Urothelium cell line (cell line): Measurements from ENCODE around the gene LRRC23.

Experiments used
- DNase-seq: peaks from one replicate; pipeline ENCODE4 v3.0.0; 2011; ENCODE audit warnings: low spot score, mixed read lengths
- FAIRE-seq: peaks from 2 replicates; lab custom pipeline; 2011; peaks lifted over from hg19 to GRCh38; lab: Jason Lieb, UNC

Gene LRRC23

DNA sequence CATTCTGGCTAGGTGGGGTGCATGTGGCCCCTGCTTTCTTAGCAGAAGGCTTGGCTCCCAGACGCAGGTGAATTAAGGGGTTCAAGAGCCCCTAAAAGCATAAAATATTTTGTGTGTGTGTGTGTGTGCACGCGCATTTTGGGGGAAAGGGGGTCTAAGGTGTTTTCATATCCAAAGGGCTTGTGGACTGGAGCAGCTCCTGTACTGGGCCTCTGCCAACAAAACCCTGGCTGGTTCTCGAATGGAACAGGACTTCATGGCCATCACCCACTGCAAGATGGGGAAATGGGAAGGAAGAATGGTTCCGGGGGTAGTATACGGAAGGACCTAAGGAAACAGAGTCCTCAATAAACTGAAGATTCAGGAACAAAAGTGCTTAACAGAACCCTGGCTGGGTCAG is 19.2 kb downstream of the LRRC23 start:
- DNase-seq (no peak), FAIRE-seq (no peak)

DNA sequence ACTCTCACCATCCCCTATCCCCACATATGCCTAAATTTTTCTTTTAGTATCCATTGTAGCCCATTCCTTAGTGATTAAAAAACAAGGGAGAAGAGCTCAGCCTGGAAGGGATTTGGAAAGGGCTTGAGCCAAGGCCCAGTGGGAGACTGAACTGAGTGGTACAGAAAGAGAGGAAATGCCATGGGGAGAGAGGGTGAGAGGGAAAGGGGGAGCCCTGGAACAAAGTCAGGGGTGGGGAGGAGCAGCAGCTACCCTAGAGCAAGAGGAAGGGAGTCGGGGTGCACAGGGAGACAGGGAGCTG is 20.6 kb downstream of the LRRC23 start:
- DNase-seq (no peak), FAIRE-seq (no peak)

DNA sequence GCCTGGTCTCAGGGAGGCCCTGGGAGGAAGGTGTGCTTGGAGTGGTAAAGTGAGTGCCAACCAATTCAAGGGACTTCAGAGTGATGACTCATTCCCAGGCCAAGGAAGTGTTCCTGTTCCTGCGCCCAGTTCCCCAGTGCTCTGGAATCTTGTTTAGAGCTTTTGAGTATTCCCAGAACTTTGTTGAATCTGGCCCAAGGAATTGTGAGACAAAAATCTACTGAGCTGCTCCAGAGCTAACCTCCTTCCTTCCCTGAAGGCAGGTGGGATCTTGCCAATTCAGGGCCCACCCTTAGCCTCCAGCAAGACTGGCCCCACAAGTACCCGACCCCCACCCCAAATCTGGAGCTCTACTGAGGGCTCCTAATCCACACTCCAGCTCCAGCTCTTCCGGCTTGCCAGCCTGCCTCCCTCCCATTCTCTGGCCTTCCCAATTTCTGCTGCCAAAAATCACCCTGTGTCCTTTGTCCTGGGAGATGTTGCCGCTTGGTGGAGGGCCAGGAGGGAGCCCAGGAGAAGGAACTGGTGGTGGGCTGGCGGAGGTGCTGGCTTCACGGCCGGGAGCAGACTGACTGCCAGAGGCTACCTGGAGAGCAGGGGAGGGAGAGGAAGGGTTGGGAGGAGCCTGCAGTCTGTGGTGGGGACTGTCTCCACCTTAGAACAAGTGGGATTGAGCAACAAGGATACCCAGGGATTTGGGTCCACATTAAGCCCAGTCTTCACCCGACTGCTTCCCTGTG is 21.1 kb downstream of the LRRC23 start:
- FAIRE-seq = peak; percentile 32
- DNase-seq = peak; percentile 90

DNA sequence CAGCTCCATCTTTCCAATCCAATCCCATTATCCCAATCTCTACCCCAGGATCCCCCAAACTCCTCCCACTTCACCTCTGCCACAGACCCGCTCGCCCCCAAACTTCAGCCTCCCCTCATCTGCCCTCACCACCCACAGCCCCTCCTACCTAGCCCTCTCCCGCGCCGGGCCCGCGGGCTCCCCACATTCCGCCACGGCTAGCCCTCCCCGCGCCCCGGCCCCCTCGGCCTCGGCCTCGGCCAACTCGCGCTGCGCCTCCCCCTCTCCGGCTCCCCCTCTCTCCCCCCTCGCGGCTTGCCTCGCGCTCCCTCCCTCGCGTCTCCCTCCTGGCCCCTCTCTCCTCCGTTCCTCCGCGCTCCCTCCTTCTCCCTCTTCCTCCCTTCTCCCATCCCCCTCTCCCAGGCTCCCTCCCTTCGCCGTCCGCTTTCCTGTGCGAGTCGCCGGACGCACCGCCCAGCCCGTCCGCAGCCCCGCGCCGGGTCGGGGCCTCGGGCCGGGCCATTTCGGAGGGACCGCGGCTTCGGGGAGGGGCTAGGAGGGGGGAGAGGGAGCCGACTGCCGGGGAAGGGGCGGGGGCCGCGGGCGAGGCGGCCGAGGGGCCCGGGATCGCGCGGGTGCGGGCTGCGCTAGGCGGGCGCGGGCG is 22.9 kb downstream of the LRRC23 start, which contains the start of gene ATN1:
ATN1 (plus strand) TSS at position 581 of the 643 bp plus-strand sequence. CDS start 6,043 bp downstream, outside the sequence.
- peak; percentile 9 for FAIRE-seq
- peak; percentile 84 for DNase-seq

DNA sequence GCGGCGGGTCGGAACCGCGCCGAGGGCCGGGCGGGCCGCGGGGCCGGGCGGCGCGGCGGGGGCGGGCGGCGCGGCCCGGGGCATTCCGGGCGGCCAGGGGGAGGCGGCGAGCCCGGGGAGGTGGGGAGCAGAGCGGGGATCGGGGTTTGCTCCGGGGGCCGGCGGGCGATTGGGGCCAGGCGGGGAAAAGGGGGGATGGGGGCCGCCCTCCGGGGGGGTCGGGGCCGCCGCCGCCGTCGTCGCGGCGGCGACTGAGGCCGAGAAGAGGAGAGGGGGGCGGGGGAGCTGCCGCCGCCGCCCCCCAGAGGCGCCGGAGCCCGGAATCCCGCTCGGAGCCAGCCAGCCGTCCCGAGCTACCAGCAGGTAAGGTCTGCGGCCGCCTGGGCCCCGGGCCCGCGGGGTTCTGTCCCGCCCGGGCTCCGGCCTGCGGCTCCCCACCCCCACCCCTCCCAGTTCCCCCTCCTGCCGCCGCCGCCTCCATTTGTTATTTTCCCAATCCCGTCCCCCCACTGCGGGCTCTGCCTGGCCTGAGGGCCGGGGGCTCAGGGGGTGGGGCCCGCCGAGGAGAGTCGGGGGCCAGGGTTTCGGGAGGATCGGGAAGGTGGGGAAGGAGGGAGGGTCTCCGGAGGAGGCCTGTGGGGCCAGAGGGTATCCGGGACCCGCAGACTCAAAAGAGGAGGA is 23.5 kb downstream of the LRRC23 start:
- no peak for FAIRE-seq

DNA sequence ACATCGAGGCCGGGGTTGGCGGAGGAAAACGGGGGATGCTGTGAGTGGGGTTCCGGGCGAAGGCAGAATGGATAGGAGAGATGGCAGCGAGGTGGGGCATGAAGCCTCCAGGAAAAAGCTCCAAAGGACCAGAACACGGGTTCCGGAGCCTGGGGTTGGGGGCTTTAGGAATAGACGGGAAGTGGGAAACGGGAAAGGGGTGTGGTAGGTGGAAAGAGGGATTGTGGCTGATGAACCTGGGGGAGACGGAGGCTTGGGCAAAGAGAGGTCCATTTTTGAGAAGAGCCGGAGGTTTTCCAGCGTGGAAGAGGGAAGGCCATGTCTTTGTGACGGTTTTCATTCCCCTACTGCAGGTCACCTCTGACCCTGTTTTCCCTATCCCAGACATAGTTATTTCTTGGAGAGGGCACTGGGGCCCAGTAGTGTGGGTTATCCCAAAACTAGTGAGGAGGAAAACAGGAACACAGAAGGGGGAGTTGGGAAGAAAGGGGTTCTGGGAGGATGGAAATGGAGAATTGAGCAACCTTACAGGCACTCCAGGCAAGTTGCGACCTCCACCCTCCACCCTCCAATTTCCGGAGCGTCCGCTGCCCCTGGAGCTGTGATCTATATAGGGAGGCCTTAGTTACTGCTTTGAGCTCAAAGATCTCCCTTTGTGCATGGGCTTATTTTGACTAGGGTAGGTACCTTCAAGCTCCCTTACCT is 24.2 kb downstream of the LRRC23 start:
- DNase-seq = no peak
- no peak for FAIRE-seq

More for the DNA sequence above, 23.5 kb downstream of the LRRC23 start:
- DNase-seq = peak; percentile 48

DNA sequence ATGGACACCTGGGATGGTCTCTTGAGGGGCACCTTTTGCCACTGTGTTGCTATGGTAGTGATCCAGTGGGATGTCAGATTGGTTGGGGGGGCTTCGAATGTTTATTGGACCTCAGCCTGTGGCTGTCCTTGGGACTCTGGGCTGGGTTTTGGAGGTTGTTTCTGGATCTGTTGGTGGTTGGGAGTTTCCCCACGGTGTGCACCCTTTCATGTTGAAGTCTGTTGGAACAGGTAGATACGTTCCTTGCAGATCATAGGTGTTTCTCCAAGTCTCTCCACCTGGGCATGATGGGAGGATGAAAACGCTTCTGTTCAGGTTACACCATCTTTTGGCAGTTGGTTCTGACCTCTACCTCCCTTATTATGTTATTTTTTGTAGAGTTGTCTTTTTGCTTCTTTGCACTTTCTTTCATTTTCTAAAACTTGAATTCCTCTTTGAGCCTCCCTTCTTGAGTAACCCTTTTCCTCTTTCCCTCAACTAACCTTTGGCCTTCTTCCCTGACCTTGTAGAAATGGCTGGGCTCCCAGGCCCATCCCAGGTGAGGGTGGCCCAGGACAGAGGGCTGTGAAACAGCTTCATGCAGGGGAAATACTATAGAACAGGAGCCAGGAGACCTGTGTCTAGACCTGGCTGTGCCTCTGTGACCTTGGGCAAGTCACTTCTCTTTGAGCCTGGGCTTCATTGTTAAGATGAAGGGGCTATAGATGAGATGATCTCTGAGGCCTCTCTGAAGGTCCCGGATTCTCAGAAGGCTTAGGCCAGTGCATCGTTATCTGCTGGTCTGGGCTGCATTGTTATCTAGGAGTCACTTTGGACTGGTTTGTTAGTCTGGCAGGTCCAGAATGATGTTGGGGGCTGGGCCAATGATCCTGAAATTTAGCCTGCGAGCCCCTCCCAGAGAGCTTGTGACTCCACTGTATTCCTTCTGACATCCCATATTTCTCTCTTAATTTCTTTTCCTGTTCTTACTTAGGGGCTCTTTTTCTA is 25.1 kb downstream of the LRRC23 start:
- DNase-seq = no peak
- FAIRE-seq = peak; percentile 9

DNA sequence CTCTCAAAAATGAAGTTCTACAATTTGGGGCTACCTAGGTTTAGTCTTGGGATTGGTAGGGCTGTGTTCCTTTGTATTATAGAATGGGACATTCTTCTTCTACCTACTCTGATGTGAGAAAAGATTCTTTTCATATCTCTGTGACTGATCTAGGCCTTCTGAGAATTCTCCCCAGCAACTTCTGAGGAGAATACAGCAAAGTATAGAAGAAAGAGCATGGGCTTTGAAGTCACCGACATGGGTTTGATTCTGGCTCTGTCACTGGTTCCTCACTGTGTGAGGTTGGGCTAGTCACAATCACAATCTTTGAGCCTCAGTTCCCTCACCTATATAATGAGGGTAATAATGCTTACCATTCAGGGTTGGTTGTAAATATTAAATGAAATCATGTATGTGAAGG is 28.1 kb downstream of the LRRC23 start:
- FAIRE-seq (no peak), DNase-seq (no peak)

DNA sequence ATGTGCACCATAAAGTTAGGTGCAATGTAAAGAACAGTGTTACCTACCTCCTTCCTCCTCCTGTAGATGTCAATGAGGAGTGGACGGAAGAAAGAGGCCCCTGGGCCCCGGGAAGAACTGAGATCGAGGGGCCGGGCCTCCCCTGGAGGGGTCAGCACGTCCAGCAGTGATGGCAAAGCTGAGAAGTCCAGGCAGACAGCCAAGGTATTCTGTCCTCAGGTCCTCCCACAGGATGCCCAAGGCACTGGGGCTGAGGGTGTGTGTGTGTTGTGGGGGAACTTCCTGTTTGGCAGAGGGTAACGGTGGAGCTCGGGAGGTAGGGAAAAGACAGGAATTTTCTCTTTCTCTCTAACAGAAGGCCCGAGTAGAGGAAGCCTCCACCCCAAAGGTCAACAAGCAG is 29.5 kb downstream of the LRRC23 start:
- no peak for FAIRE-seq

DNA sequence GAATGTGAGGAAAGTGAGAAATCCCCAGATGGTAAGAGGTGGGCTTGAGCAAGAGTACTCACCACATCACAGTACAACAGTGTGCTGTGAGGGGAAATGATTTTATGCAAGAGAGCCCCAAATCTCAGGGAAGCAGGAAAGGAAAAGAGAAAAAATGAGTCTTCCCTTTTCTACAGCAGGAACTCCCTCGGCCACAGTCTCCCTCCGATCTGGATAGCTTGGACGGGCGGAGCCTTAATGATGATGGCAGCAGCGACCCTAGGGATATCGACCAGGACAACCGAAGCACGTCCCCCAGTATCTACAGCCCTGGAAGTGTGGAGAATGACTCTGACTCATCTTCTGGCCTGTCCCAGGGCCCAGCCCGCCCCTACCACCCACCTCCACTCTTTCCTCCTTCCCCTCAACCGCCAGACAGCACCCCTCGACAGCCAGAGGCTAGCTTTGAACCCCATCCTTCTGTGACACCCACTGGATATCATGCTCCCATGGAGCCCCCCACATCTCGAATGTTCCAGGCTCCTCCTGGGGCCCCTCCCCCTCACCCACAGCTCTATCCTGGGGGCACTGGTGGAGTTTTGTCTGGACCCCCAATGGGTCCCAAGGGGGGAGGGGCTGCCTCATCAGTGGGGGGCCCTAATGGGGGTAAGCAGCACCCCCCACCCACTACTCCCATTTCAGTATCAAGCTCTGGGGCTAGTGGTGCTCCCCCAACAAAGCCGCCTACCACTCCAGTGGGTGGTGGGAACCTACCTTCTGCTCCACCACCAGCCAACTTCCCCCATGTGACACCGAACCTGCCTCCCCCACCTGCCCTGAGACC is 31.0 kb downstream of the LRRC23 start:
- no peak for DNase-seq
- FAIRE-seq = no peak

More for the DNA sequence above, 29.5 kb downstream of the LRRC23 start:
- DNase-seq = no peak

DNA sequence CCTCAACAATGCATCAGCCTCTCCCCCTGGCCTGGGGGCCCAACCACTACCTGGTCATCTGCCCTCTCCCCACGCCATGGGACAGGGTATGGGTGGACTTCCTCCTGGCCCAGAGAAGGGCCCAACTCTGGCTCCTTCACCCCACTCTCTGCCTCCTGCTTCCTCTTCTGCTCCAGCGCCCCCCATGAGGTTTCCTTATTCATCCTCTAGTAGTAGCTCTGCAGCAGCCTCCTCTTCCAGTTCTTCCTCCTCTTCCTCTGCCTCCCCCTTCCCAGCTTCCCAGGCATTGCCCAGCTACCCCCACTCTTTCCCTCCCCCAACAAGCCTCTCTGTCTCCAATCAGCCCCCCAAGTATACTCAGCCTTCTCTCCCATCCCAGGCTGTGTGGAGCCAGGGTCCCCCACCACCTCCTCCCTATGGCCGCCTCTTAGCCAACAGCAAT is 31.6 kb downstream of the LRRC23 start:
- DNase-seq (no peak), FAIRE-seq (no peak)

DNA sequence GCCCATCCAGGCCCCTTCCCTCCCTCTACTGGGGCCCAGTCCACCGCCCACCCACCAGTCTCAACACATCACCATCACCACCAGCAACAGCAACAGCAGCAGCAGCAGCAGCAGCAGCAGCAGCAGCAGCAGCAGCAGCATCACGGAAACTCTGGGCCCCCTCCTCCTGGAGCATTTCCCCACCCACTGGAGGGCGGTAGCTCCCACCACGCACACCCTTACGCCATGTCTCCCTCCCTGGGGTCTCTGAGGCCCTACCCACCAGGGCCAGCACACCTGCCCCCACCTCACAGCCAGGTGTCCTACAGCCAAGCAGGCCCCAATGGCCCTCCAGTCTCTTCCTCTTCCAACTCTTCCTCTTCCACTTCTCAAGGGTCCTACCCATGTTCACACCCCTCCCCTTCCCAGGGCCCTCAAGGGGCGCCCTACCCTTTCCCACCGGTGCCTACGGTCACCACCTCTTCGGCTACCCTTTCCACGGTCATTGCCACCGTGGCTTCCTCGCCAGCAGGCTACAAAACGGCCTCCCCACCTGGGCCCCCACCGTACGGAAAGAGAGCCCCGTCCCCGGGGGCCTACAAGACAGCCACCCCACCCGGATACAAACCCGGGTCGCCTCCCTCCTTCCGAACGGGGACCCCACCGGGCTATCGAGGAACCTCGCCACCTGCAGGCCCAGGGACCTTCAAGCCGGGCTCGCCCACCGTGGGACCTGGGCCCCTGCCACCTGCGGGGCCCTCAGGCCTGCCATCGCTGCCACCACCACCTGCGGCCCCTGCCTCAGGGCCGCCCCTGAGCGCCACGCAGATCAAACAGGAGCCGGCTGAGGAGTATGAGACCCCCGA is 32.2 kb downstream of the LRRC23 start:
- no peak for DNase-seq

DNA sequence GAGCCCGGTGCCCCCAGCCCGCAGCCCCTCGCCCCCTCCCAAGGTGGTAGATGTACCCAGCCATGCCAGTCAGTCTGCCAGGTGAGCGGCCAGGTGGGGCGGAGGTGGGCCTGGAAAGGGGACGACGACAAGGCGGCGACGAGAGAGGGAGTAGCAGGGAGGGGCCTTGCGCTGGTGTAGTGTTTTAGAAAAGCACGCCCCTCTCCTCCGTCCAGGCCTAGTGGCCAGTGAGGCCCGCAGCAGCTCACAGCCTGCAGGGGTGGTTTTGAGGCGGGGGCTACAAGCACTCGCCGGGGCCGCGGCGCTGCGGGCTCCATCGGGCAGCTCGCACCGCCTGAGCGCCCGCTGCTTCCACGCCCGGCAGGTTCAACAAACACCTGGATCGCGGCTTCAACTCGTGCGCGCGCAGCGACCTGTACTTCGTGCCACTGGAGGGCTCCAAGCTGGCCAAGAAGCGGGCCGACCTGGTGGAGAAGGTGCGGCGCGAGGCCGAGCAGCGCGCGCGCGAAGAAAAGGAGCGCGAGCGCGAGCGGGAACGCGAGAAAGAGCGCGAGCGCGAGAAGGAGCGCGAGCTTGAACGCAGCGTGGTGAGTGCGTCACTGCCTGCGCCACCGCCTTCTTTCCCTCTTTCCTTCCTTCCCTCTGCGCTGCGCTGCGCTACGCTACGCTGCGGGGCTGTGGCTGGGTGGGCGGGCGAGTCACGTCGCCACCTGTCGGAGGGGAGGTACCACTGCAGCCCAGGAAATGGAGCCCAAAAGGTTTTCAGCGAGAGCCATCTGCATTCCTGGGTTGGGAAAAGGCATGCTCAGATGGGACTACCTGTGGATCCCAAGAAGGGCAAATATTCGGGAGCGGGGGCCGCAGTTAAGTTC is 33.1 kb downstream of the LRRC23 start:
- FAIRE-seq (peak; percentile 97), DNase-seq (peak; percentile 89)

More for the DNA sequence above, 32.2 kb downstream of the LRRC23 start:
- FAIRE-seq = no peak

DNA sequence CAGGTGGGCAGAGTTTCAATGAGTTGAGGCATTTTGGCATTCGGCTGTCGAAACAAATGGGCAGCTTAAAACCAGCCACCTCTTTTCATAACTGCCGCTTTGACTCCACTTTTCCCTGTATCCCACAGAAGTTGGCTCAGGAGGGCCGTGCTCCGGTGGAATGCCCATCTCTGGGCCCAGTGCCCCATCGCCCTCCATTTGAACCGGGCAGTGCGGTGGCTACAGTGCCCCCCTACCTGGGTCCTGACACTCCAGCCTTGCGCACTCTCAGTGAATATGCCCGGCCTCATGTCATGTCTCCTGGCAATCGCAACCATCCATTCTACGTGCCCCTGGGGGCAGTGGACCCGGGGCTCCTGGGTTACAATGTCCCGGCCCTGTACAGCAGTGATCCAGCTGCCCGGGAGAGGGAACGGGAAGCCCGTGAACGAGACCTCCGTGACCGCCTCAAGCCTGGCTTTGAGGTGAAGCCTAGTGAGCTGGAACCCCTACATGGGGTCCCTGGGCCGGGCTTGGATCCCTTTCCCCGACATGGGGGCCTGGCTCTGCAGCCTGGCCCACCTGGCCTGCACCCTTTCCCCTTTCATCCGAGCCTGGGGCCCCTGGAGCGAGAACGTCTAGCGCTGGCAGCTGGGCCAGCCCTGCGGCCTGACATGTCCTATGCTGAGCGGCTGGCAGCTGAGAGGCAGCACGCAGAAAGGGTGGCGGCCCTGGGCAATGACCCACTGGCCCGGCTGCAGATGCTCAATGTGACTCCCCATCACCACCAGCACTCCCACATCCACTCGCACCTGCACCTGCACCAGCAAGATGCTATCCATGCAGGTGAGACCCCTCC is 34.0 kb downstream of the LRRC23 start:
- DNase-seq (no peak), FAIRE-seq (peak; percentile 55)

DNA sequence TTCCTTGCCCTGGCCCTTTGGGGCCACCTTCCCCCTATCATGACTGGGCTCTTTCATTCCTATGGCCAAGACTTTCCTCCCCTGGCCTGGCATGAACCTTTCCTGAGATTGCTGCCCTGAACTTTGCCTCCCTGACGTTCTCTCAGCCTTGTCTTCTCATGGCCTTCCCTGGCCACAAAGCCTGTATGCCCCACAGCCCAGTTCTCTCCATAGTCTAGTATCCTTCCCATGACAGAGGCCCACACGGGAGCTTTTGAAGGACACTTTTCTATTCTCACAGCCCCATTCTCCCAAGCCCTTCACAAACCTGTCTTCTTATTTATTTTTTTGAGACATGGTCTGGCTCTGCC is 34.5 kb downstream of the LRRC23 start:
- no peak for DNase-seq
- no peak for FAIRE-seq

DNA sequence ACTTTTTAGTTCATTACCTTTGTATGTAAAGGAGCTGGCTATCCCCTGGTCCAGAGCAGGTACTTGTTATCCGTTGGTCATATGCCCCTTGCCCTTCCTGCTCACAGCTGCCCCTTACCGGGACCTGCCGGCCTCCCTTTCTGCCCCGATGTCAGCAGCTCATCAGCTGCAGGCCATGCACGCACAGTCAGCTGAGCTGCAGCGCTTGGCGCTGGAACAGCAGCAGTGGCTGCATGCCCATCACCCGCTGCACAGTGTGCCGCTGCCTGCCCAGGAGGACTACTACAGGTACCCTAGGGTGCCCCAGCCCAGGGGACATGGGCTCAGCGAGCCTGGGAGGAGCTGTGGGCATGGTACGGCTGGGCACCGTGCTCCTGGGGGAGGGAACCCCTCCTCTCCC is 36.6 kb downstream of the LRRC23 start:
- DNase-seq (no peak), FAIRE-seq (no peak)

DNA sequence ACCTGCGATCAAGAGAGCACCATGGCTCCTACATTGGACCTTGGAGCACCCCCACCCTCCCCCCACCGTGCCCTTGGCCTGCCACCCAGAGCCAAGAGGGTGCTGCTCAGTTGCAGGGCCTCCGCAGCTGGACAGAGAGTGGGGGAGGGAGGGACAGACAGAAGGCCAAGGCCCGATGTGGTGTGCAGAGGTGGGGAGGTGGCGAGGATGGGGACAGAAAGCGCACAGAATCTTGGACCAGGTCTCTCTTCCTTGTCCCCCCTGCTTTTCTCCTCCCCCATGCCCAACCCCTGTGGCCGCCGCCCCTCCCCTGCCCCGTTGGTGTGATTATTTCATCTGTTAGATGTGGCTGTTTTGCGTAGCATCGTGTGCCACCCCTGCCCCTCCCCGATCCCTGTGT is 37.2 kb downstream of the LRRC23 start:
- FAIRE-seq (no peak), DNase-seq (no peak)
